Psoas muscle (tissue), 8 donors: ENCODE results near the gene LZTS2. TPM values are rescaled to one million over a fixed set of nuclear protein-coding genes. Genes with fewer than 3 reads are reported as not detected.

Experiments used
- ATAC-seq, 4 donors: fragments of 200-7000 bp; cut with Tn5 transposase; one replicate each; pipeline ENCODE4 v1.9.1; 2020; ENCODE audit warnings: moderate library complexity in 3 of 4, mild to moderate bottlenecking in 2 of 4
- DNase-seq, 2 donors: peaks; one replicate each; pipeline ENCODE4 v3.0.0-alpha.2; 2020
- H3K27ac ChIP-seq: fragments of 200-600 bp; one replicate; pipeline ENCODE4 v1.8.0; 2022
- H3K27me3 ChIP-seq, 3 donors: fragments of 200-600 bp in 1 of 3; one replicate each; pipeline versions ENCODE4 v1.6.1 to v1.8.0; 2013 to 2022; ENCODE audit warnings: low read length in 2 of 3, mild to moderate bottlenecking in 2 of 3, moderate library complexity in 1 of 3; ENCODE audit not compliant: insufficient read depth in 3 of 3
- H3K36me3 ChIP-seq, 2 donors: fragments of 200-600 bp in 1 of 2; one replicate each; pipeline versions ENCODE4 v1.6.1 to v1.8.0; 2013 to 2022; ENCODE audit warnings: low read depth in 1 of 2, mild to moderate bottlenecking in 1 of 2, moderate library complexity in 1 of 2; ENCODE audit not compliant: insufficient read depth in 1 of 2
- H3K4me1 ChIP-seq: fragments of 200-600 bp; one replicate; pipeline ENCODE4 v1.8.0; 2022
- H3K4me3 ChIP-seq: fragments of 200-600 bp; one replicate; pipeline ENCODE4 v1.8.0; 2022; ENCODE audit warnings: mild to moderate bottlenecking
- H3K9me3 ChIP-seq: fragments of 200-600 bp; one replicate; pipeline ENCODE4 v1.8.0; 2022
- CTCF ChIP-seq: fragments of 200-600 bp; IDR thresholded peaks from one replicate; pipeline ENCODE4 v1.8.0; 2022; ENCODE audit warnings: antibody characterized with exemption
- WGBS, 3 donors: extraction: QIAGEN DNeasy Blood & Tissue Kit; methylation state at CpG; one replicate each; pipeline versions ENCODE4 v1.1.6 to v1.1.7; 2013; 5-methylcytosine and 5-hydroxymethylcytosine counted together
- intact Hi-C, 2 donors: fragments of 100-400 bp; cut with DNase I; formaldehyde crosslinking; loops; one replicate each; pipeline versions ENCODE4 v1.11.0 to v1.14.2; 2022
- polyA plus RNA-seq, 3 donors: library from polyadenylated mRNA; stranded (reverse); fragments of 200-250 nt; gene quantifications; one replicate each; pipeline ENCODE4 v1.2.3, GENCODE V29; 2013
- total RNA-seq, 4 donors: library from RNA; stranded (reverse); fragmentation: NEBNext Ultra II Directional in 2 of 4; extraction: Animal tissue kit (Norgen Biotek cat#: 25700) in 2 of 4; gene quantifications; one replicate each; pipeline versions ENCODE4 v1.2.1 to v1.2.4, GENCODE V29; 2021 to 2023
- donor health status: healthy with polysubstance abuse.
- donor health status: DM: no; HTN: no; CAD: no; lungs with moderate emphysema.
- donor health status: Bipolar disorder and iron deficiency.
- donor health status: healthy.
- donor health status: DM: yes; HTN: yes; CAD: no.
- donor health status: DM: no; HTN: no; CAD: no.
- donor health status: DM: no; HTN: no; CAD: no.
- donor health status: DM: yes; HTN: yes; CAD: no.

Gene LZTS2
- total and polyA plus RNA-seq, 7 donors = 19.0 to 66.0 (median 24.6) TPM

- Histone ChIP-seq H3K4me1 (no peaks in the 10 kb centered on the region), H3K4me3 (no peak overlapping the region), H3K9me3 (no peaks in the 10 kb centered on the region), H3K27ac (no peak overlapping the region), H3K36me3 (no peaks in the 10 kb centered on the region), H3K27me3 (peaks cover 0 to 13% (median 3%) of the 10 kb centered on the region in 3 donors)
- TF ChIP-seq CTCF = no peak
- ATAC-seq = no peak
- WGBS, 3 donors = 75 to 85% (median 75%) methylated on average over 4 of the region's 4 CpGs
- intact Hi-C loops = no loop called here
- peak in 1 of 2 donors; percentile 27 for DNase-seq
Measured at GRCh38 chr10:101021239-101021638, 21.6 kb downstream of the LZTS2 start.

GRCh38 chr10:101021692-101022251, 22.2 kb downstream of the LZTS2 start:
- H3K9me3 ChIP-seq = no peaks in the 10 kb centered on the region
- TF ChIP-seq CTCF = no peak
- no peaks in the 10 kb centered on the region for H3K4me1 ChIP-seq
- H3K4me3 ChIP-seq = no peak overlapping the region
- peaks cover 0 to 13% (median 3%) of the 10 kb centered on the region in 3 donors for H3K27me3 ChIP-seq
- H3K36me3 ChIP-seq = no peaks in the 10 kb centered on the region
- intact Hi-C loops = no loop called here
- ATAC-seq (no peak), DNase-seq (peak in 1 of 2 donors; percentile 31)
- WGBS, 3 donors = 82 to 87% (median 86%) methylated on average over 11 of the region's 11 CpGs
- no peak overlapping the region for H3K27ac ChIP-seq

GRCh38 chr10:101022967-101023705, 23.5 kb downstream of the LZTS2 start:
- Histone ChIP-seq H3K27me3 (peaks cover 0 to 11% (median 3%) of the 10 kb centered on the region in 3 donors), H3K4me1 (no peaks in the 10 kb centered on the region), H3K36me3 (no peaks in the 10 kb centered on the region), H3K27ac (no peak overlapping the region), H3K4me3 (no peak overlapping the region), H3K9me3 (no peaks in the 10 kb centered on the region)
- 90 to 94% (median 91%) methylated on average over 15 of the region's 15 CpGs for WGBS, 3 donors
- peak in 1 of 2 donors; percentile 36 for DNase-seq
- no peak for TF ChIP-seq CTCF
- intact Hi-C loops = no loop called here
- ATAC-seq = no peak

- no peak overlapping the region for H3K27ac ChIP-seq
- WGBS, 3 donors = 71 to 80% (median 75%) methylated on average over 10 of the region's 10 CpGs
- intact Hi-C loops = no loop called here
Measured at GRCh38 chr10:101027106-101027720, 27.6 kb downstream of the LZTS2 start.

More at GRCh38 chr10:101027106-101027720, 27.6 kb downstream of the LZTS2 start:
- Histone ChIP-seq H3K4me3 (no peak overlapping the region), H3K36me3 (no peaks in the 10 kb centered on the region), H3K4me1 (peaks cover 6% of the 10 kb centered on the region), H3K27me3 (no peaks in the 10 kb centered on the region), H3K9me3 (no peaks in the 10 kb centered on the region)
- no peak for ATAC-seq
- TF ChIP-seq CTCF = no peak
- DNase-seq = no peak
